ENCODE measurements around the gene IGFL4.

Gene IGFL4

DNA sequence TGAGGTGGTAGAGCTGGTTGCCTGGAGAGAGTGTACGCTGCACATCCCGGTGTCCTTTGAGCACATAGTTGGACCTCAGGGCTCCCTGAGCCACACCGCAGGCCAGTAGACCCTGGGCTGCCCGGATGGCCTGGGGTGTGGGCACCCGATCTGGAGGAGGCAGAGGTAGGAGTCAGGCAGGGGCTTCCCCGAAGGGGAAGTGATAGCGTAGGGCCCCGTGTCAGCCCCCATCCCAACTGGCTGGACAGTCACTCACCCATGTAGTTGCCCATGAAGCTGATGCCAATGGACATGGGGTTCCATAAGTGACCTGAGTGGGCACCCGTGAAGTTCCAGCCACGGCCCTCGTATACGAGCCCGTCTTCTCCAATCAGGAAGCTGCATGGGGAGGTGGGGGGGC, 21.5 kb downstream of the IGFL4 start:
- DNase-seq = no peak

DNA sequence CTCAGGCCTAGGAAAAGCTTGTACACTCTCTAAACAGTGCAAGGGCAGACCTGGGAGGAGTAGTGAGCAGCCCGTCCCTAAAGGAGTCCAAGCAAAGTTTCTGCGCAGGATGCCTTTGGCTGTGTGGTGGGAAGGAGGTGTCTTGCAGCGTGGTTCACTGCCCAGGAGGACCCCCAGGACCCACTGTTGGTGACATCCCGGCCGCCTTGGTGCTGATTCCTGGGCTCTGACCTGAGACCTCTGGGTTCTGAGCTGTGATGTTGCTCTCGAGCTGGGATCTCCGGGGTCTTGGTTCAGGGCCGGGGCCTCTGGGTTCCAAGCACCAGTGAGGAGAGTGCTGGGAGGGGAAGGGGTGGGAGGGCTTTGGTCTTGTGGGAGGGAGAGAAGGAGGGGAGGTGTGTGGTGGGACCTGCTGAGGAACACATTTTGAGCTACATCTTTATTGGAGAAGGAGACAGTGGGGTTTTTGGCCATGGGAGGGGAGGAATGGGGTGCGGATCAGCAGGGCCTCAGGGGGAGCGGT, 22.0 kb downstream of the IGFL4 start:
- no peak for DNase-seq

DNA sequence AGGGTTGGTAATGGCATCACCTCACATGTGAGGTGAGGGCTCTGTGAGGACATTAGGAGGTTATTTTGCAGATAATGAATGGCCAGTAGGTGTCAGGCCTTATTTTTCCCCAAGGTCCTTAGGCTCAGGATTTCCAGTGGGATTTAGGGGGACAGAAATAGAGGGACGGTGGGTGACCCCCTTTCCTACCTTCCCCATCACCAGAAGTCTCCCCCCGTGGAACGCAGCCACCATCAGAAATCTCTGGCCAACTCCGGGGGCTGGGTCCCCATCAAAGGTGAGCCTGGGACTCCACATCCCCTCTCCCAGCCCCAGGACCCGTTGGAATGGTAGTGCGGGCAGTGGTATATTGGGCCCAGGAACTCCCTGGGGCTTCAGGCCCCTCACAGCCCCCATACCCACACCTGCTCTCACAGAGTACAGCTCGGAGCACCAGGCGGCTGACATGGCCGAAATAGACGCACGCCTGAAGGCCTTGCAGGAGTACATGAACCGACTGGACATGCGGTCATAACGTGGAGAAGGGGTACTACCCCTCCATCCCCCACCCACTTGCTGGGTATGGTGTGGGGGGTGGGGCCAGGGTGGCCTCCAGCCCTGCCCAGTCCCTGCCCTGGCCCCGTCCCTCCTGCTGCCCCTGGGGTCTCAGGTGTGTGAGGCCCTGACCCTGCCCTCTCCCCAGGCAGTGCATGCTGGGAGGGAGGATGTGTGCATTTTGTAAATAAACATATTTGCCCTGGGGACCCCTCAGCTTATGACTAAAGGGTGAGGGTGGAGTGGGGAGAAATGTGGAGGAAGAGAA, 22.7 kb downstream of the IGFL4 start:
- DNase-seq = no peak

DNA sequence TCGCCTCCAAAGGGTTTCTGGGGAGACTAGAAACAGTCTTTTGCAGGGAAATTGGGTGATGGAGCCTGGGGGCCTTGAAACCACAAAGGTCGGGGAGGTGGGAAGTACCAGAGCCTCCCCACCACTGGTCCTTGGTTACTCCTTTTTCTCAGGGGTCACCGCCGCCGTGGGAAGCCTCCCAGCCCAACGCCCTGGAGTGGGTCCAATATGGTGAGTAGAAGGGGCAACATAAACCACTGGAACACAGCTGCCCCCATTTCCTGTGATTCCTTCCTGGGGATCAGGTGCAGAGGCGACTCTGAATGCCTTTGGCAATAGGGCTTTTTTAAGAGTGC, 23.7 kb downstream of the IGFL4 start:
- no peak for DNase-seq

DNA sequence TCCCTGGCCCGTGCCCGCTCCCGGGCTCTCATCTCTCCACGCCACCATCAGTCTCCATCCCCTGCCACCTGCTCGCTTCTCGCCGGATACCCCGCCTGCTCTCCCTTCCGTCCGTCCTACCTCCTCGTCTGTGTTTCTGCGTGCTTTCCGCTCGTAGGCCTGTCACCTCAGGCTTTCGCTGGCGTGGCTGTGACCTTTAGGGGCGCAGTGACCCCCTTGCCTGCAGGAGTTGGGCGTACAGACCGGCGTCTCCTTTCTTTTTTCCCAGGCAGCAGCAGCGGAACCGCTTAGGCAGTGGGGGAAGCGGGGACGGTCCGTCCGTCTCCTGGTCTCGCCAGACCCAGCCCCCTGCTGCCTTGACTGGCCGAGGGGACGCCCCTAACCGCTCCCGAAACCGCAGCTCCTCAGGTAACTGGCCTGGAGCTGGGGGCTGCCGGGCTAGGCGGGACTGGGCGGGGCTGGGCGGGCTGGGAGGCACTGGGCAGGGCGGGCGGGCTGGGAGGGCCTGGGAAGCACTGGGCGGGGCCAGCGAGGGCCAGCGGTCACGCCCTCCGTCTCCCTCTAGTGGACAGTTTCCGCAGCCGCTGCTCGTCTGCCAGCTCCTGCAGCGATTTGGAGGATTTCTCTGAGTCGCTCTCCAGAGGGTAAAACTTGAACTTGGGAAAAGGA, 24.2 kb downstream of the IGFL4 start:
- peak; percentile 78 for DNase-seq

DNA sequence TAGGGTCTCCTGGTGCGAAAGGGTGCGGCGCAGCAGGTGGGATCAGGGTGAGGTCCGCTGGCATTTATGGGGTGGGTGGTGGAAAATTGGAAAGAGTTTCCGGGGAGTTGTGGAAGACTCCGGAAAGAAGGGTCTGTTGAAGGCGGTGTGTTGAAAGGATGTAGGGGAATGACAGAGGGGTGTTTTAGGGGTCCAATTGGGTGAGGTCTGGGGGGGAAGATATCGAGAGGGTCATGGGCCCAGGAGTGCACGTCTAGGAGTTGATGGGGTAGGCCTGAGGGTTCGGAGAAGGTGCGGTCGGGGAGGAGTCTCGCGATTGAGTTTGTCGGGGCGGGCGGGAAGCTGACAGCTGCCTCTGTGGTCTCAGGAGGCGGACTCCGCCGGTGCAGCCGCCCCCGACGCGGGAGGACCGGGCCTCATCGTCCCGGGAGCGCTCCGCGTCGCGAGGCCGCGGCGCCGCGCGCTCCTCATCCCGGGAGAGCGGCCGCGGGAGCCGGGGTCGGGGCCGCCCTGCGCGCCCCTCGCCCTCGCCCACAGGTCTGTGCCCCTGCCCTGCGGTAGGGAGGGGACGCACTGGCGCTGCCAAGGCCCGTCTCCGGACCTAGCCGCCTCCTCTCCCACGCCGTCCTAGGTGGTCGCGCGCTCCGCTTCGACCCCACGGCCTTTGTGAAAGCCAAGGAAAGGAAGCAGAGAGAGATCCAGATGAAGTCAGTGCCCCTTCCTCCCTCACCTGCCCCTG, 24.9 kb downstream of the IGFL4 start:
- peak; percentile 38 for DNase-seq

DNA sequence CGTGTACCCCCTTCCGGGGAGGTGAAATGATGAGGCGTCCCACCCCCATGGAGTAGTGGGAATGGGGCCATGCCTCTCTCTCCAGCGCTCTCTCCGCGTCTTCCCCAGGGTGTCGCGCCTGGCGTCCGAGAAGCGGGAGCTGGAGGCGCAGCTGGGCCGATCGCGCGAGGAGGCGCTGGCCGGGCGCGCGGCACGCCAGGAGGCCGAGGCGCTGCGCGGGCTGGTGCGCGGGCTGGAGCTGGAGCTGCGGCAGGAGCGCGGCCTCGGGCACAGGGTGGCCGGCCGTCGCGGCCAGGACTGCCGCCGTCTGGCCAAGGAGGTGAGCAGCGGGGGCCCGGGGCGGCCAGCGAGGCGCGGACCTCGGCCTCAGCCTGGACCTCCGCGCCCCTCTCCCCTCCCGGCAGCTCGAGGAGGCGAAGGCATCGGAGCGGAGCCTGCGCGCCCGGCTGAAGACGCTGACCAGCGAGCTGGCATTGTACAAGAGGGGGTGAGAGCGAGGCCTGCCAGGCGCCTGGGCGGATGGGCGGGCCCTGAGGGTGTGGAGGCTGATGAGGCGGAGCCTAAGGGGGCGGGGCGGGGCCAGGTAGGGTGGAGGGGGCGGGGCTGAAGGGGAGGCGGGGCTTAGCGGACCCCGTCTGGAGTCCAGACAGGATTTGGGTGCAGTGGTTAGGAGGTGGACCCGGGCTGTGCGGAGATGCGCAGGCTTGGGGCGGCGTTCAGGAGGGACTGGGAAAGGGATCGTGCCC, 25.7 kb downstream of the IGFL4 start:
- DNase-seq = peak; percentile 77

DNA sequence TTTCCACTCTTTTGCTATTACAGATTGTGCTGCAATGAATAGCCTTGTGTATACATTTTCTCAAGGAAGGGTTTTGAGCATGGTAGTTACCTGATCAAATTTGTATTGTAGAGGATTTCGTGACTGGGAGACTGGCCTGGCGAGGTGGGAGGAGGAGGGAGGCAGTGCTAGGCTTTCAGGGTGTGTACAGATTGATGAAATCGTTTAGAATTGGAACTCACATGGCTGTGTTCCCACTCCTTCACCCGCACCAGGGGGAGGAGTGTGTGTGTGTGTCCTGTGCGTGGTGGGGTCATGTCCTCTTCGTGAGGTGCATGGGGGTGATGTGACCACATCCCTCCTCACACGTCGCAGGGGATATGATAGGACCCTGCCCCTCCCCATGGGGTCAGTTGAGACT, 26.3 kb downstream of the IGFL4 start:
- no peak for DNase-seq

DNA sequence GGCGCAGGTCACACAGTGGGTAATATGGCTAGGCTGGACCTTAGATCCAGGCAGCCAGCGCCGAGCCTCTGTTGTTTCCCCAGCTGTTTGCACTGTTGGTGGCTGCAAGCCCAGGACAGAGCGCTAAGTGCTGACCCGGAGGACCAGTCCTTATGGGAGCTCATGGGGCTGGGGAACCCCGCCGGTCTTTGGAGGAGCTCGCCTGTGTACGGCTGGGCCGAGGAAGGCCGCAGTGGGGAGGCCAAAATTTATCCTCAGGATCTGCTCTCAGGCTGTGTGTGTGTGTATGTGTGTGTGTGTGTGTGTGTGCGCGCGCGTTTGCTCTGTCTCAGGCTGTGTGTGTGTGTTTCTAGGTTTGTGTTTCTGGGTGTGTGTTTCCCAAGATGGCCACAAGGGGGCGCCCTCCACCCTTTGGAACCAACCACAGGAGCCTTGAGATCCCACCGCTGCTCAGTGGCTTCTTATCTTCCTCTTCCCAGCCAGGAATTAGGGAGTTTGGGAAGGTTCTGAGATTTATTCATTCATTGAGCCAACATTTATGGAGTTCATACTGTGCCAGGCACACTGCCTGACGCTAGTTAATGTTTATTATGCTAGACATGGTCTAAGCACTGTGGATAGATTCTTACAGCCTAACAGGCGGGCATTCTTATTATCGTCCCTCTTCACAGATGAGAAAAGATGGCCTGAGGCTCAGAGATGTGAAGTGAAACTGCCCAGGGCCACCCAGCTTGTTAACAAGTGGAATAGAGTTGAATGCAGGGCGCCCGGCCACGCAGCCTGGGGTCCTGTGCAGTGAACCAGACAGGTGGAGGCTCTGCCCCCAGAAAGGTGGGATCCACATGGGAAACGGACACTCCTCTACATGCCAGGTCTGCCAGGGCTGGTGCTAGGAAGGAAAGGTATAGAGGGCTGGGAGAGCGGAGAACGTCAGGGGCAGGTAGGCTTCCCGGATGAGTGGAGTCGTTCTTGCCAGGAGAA, 31.0 kb downstream of the IGFL4 start:
- DNase-seq = peak; percentile 52

DNA sequence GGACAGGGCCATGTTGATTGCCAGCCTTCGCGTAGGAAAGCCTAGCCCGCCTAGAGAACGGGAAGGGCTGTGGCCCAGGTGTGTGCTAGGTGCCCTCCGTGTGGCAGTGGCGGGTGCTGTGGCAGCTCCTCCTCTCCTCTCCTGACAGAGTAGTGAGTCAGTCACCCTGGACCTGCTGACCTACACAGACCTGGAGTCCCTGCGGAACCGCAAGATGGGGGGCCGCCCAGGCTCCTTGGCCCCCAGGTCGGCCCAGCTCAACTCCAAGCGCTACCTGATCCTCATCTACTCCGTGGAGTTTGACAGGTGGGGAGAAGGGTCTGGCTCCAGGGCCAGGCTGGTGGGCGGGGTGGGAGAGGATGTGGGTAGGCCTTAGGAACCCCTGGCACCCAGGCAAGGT, 34.4 kb downstream of the IGFL4 start:
- no peak for DNase-seq

DNA sequence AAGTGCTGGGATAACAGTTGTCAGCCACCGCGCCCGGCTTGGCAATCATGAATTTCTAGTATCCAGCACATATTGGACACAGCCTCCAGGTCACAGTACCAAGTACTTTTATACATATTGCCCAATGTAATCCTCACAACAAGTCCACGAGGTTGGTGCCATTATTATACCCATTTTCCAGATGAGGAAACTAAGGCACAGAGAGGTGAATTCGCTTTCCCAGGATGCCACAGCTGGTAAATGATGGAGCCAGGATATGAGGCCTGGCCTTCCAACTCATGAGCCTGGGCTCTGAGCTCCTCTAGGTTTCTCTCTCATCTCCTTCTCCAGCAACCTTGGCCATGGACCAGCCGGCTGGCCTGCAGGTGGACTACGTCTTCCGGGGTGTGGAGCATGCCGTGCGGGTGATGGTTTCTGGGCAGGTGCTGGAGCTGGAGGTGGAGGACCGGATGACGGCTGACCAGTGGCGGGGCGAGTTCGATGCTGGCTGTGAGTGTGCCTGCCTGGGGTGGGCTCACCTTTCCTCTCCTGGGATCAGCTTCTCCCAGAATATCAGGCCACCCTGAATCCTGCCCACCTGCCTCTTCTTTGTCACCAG, 38.0 kb downstream of the IGFL4 start:
- no peak for DNase-seq

DNA sequence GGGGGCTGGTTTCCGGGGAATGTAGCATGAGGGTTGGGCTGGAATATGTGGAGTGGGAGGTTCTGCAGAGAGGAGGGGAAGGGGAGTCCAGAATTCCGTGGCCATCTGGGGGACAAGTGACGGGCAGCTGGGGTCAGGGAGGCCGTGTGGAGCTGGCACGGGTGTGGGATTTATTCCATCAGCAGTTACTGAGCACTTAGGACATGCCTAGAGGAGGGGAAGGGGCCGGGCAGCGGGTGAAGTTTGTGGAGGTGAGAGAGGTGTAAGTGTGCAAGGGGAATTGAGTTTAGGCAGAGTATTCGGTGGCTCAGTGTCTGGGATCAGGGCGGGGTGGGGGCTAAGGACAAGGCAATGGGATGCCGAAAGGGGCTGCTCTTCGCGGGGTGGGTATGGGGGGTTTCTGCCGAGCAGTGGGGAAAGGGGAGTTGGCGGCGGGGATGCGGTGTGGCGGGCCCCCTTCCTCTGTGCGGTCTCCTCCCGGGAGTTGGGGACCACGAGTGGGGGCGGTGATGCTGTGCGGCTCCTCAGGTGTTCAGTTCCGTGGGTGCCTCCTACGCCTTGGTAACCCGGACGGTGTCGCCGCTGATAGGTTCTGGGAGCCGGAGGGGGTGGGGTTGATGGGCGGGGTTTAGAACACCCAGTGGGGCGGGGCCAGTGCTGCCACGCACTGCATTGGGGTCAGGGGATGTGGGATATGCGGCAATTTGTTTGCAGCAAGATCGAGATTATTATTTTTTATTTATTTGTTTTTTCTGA, 40.1 kb downstream of the IGFL4 start:
- DNase-seq = peak; percentile 31

DNA sequence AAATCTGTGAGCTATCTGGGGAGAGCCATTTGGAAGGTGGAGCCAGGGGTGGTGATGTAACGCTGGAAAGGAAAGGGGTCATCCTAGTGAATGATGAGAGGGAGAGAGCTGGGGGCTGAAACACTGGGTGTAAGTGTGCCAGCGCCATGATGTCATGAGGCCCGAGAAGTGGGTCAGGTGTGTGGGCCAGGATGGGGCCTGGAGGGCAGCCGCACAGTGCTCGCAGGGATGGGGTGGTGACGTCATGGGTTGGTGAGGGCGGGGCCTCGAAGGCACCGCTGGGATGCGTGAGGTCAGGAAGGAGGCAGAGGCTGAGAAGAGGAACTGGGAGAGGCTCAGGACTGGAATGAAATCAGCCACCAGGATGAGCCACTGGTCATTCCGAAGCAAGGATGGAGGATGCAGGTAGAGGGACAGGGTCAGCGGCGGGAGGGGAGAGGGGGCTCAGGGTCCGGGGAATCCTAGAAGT, 41.1 kb downstream of the IGFL4 start:
- DNase-seq = no peak

DNA sequence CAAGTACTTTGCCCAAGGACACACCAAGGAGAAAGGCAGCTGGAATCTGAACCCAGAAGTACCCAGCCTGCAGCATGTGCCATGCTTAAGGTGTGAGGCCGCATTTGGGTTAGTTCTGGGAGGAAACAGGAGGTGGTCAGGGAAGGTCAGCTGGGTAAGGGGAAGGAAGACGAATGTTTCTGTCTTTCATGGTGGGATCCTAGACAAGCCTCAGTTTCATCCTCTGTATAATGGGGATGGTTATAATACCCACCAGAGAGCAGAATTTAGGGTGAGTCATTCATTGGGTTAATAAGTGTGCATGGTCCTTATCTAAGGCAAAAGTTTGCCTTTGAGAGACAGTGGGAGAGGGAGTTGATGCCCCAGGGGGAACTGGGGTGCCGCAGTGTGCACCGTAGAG, 42.0 kb downstream of the IGFL4 start:
- no peak for DNase-seq

DNA sequence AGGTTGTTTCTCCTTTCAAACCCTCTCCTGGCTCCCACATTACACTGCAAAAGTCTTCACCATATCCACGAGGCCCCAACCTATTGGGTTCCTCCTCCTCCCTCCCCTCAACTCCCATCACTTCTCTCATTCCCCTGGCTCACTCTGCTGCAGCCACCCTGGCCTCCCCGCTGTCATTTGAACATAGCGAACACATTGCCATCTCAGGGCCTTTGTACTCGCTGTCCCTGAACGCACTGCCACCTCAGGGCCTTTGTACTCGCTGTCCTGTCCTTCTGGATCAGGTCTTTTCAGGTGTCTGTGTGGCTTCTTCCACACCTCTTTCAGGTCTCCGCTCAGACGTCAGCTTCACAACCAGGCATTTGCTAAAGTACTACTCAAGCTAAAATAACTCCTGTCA, 43.9 kb downstream of the IGFL4 start:
- no peak for DNase-seq

DNA sequence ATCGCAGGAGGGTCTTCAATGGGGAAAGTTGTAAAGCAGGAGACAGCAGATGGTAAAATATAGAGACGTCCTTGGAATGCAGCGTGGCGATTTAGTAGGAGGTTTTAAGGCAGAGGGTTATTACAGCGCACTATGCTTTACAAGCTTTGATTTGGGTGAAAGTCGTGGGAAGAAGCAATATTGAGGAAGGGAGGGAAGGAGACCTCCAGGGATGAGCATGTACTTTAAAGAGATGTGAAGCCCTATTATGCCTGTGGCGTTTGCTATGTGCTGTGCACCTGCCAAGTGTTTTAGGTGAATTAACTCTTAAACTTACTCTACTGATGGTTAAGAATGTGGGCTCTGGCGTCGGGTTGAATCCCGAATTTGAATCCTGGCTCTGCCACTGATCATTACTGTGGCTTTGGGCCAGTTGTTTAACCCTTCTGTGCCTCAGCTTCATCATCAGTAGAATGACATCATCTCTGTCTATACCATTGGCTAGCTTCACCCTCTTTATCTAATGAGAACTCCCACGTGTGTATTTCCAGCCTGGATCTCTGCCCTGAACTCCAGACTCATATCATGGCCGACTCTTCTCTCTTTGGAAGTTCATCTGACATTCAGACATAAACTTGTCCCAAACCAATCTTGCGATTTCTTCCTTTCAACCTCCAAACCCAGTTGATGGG, 45.0 kb downstream of the IGFL4 start:
- no peak for DNase-seq

DNA sequence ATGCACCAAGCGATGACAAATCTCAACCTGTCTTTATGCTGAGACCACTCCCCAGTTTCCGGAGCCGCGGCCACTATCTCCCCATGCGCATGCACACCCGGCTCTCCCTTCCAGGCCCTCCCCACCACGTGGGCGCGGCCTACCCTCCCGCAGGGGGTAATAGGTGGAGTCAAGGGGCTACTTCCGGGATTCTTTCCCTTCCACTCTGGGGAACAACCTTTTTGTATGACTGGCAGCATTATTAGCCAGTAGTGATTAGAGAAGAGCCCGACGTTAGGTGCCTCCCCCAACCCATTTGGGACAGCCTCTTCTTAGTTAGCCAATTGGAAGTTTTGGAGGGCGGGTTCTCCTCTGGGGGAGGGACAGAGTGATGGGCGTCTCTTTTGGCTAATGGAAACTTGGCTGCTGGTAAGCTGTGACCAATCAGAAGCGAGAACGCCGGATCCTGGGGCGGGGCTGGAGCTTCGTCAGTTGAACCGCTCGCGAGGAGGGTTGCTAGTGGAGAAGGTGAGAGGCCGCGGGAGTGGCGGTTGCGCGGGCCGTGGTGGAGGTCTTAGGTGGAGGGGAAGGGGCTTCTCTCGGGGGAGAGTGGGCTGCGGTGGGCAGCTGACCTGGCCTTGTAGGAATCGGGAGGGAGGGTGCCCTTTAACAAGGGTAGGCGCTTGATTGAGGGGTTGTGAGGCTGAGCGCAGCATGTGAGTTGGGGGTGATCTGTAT, 45.6 kb downstream of the IGFL4 start, which contains the start of gene CCDC61:
CCDC61 (plus strand) TSS at position 470 of the 717 bp plus-strand sequence. CDS start 7,552 bp downstream, outside the sequence.
- peak; percentile 99 for DNase-seq

DNA sequence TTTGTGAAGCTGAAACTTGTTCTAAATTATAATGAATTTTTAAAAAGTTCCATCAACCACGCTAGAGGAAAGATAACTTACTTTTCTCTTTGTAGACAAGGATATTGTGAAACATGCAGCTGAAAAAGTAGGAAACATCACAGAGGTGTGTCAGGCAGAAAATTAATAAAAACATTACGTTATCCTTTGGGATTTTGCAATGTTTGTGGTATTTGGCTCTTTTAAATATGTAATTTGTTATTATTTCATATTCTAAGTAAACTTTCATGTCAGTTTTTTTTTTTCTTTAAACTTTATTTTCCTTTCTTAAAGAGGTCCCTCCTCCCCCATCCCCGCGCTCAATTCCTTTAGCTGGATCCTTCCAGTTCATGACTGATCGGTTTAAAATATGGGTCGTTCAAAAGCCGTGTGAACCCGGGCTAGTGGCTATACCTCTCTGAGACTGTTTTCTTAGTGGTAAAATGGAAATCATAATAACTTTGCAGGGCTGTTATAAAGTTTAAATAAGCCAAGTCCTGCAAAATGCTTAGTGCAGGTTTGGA, 46.3 kb downstream of the IGFL4 start:
- no peak for DNase-seq
